ENCODE measurements around the gene LRRC4B. TPM values are rescaled to one million over a fixed set of nuclear protein-coding genes. Genes with fewer than 3 reads are reported as not detected.

The LRRC4B gene
- total RNA-seq, 4 donors from 2014 or later: 0.59 to 3.0 (median 1.6) TPM

- H3K27ac ChIP-seq: no peak overlapping the region
- H3K36me3 ChIP-seq: no peaks in the 10 kb centered on the region
- DNase-seq: no peak
- no peaks in the 10 kb centered on the region for H3K4me1 ChIP-seq
- TF ChIP-seq CTCF (IDR thresholded peaks at IDR 0.05): no peak
- no peak for TF ChIP-seq POLR2A (IDR thresholded peaks at IDR 0.05)
- 79 to 82% methylated on average over 13 of the region's 13 CpGs for WGBS, 2 donors
- intact Hi-C loops (cut with DNase I): no loop called here
- no peaks in the 10 kb centered on the region for H3K9me3 ChIP-seq
- peaks cover 3% of the 10 kb centered on the region for H3K27me3 ChIP-seq
- no peak overlapping the region for H3K4me3 ChIP-seq (replicated peaks in 1 of 3)
Observed at GRCh38 chr19:50573741-50574461, 5.7 kb upstream of the LRRC4B start.

- TF ChIP-seq POLR2A (IDR thresholded peaks at IDR 0.05): no peak
- H3K4me1 ChIP-seq: peaks cover 0 to 5% of the 10 kb centered on the region in 2 donors
- H3K36me3 ChIP-seq: no peaks in the 10 kb centered on the region
- H3K27ac ChIP-seq: no peak overlapping the region
- intact Hi-C loops (cut with DNase I): no loop called here
- DNase-seq: no peak
- peaks cover 3% of the 10 kb centered on the region for H3K27me3 ChIP-seq
- H3K9me3 ChIP-seq: no peaks in the 10 kb centered on the region
- 75% methylated on average over 11 of the region's 11 CpGs for WGBS, 2 donors
- H3K4me3 ChIP-seq (replicated peaks in 1 of 3): no peak overlapping the region
Observed at GRCh38 chr19:50570997-50571396, 2.8 kb upstream of the LRRC4B start.

- Histone ChIP-seq H3K4me3 (replicated peaks in 1 of 3) (no peak overlapping the region), H3K27ac (no peak overlapping the region), H3K27me3 (peaks cover 3% of the 10 kb centered on the region), H3K36me3 (no peaks in the 10 kb centered on the region), H3K9me3 (no peaks in the 10 kb centered on the region), H3K4me1 (peaks cover 0 to 5% of the 10 kb centered on the region in 2 donors)
- TF ChIP-seq POLR2A (IDR thresholded peaks at IDR 0.05) (no peak), CTCF (IDR thresholded peaks at IDR 0.05) (no peak)
- no peak for DNase-seq
- WGBS, 2 donors: 74 to 89% methylated on average over 10 to 16 of the region's 19 CpGs
- intact Hi-C loops (cut with DNase I): no loop called here
Observed at GRCh38 chr19:50569938-50570540, 1.8 kb upstream of the LRRC4B start.

- H3K27me3 ChIP-seq: peaks cover 3% of the 10 kb centered on the region
- H3K27ac ChIP-seq: no peak overlapping the region
- H3K36me3 ChIP-seq: no peaks in the 10 kb centered on the region
- DNase-seq: no peak
- TF ChIP-seq POLR2A (IDR thresholded peaks at IDR 0.05) (no peak), CTCF (IDR thresholded peaks at IDR 0.05) (no peak)
- intact Hi-C loops (cut with DNase I): no loop called here
- H3K4me3 ChIP-seq (replicated peaks in 1 of 3): no peak overlapping the region
- peaks cover 0 to 5% of the 10 kb centered on the region in 2 donors for H3K4me1 ChIP-seq
- no peaks in the 10 kb centered on the region for H3K9me3 ChIP-seq
- WGBS, 2 donors: 28 to 32% methylated on average over 18 to 19 of the region's 20 CpGs
Observed at GRCh38 chr19:50568728-50569698, 778 bp upstream of the LRRC4B start.

GRCh38 chr19:50567052-50567841 is 988 bp downstream of the LRRC4B start:
- Histone ChIP-seq H3K9me3 (no peaks in the 10 kb centered on the region), H3K36me3 (no peaks in the 10 kb centered on the region), H3K27ac (no peak overlapping the region), H3K27me3 (peaks cover 7% of the 10 kb centered on the region), H3K4me1 (peaks cover 0 to 5% of the 10 kb centered on the region in 2 donors), H3K4me3 (replicated peaks in 1 of 3) (no peak overlapping the region)
- WGBS, 2 donors: 4% methylated on average over 16 to 22 of the region's 38 CpGs
- TF ChIP-seq POLR2A (IDR thresholded peaks at IDR 0.05): no peak
- TF ChIP-seq CTCF (IDR thresholded peaks at IDR 0.05): no peak
- intact Hi-C loops (cut with DNase I): no loop called here
- DNase-seq: no peak

Measured in thyroid gland (tissue), 4 donors.